ENCODE data around the gene NR2C2.

NR2C2 gene

GRCh38 chr3:14906355-14906971, 40.9 kb upstream of the NR2C2 start:
- TF ChIP-seq CTCF (conservative IDR thresholded peaks at IDR 0.05): no peak
- H3K27ac ChIP-seq: no peak overlapping the region

DNA sequence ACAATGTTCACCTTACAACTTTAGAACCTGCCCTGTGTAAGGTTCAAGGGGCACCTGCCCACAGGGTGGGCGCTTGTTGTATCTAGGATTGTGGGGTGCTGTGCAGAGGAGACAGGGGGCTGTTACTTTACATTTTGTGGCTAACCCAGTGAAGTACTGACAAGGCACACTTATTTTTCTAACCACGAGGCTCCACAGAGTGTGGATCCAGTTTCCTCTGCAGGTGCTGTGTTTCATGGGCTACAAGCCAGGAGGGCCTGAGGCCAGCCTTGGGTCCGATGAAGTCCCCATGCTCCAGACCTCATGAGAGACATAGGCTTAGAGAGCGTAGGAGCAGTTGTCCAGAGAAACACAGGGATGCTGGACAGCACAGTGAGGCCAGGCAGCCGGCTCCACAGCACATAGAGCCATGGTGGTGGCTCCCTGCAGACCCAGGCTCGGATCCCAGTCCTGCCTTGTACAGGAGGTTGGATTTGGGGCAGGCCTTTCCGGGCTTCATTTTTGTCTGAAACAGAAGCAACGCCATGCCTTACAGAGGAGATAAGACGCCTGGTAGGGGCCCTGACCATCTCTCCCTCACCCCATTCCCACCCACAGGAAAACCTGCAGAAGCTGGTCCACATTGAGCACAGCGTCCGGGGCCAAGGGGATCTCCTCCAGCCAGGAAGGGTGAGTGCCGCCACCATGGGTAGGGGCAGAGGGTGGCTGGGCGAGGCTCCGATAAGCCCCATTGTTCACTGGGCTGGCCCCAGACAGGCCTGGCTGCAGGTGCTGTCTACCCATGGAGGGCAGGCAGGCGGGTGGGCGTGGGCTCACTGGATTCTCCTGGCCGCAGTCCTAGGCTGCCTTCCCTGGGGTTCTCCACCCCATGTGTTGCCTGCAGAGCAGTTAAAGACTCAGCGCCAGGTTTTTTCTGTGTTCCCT, 40.1 kb upstream of the NR2C2 start:
- H3K27ac ChIP-seq: no peak overlapping the region
- TF ChIP-seq CTCF (conservative IDR thresholded peaks at IDR 0.05): no peak

DNA sequence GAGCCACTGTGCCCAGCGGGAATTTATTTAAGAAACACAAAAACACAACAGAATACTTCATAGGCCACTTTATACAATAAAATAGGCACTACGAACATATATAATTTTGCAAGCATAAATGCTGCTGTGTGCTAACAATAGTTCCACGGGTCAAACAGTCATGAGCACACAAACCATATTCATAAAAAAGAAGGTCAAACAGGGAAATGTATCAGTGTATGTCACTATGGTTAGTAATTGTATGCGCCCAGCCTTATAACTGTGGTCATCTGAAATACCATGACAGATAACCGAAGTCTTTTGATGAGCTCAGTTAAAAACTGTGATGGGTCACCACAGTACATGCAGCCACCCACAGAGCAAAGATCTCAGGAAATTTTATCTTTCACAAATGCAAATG, 38.1 kb upstream of the NR2C2 start:
- TF ChIP-seq CTCF (conservative IDR thresholded peaks at IDR 0.05): no peak
- no peak overlapping the region for H3K27ac ChIP-seq

- no peak overlapping the region for H3K27ac ChIP-seq
- no peak for TF ChIP-seq CTCF (conservative IDR thresholded peaks at IDR 0.05)
Observed at GRCh38 chr3:14911651-14912050, 35.7 kb upstream of the NR2C2 start.

DNA sequence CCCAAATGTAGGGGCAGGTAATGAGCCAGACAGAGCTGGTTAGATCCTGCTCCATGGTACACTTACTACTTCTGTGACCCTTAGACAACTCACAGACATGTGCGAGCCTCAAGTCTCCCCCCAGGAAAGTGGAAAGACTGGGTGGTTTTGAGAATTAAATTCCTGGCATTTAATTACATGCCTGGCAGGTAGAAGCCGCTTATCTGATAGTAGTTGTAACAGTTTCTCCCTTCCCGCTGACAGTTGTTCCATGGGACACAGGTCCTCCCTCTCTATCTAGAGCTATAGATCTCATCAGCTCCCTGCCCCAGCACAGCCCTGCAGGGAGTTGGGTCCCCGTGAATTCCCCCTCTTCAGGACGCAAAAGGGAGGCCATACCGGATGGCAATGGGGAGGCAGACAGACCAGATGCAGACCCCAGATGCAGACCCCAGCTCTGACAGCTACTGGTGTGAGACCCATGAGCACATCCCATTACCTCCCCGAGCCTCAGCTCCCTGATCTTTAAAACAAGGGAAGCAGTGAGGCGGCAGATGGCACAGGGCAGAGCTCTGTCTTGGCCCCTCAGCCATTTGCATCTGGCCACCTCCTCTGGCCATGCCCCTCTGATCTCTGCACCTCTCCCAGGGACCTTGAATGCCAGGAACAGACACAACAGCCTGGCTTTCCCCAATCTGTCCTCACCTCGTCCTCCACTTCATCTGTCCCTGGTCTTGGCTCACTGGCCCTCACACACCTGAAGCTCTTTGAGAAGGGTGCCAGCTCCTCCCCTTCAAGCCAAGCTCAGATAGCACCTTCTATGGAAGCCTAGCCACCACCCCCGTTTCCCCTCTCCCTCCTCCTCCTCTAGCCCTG, 34.1 kb upstream of the NR2C2 start:
- TF ChIP-seq CTCF (conservative IDR thresholded peaks at IDR 0.05): no peak
- H3K27ac ChIP-seq: no peak overlapping the region

- TF ChIP-seq CTCF (conservative IDR thresholded peaks at IDR 0.05): peak; percentile 31
Observed at GRCh38 chr3:14913926-14914778, 33.2 kb upstream of the NR2C2 start.

More at GRCh38 chr3:14913926-14914778, 33.2 kb upstream of the NR2C2 start:
- H3K27ac ChIP-seq: no peak overlapping the region
